Small intestine (tissue), 7 donors: ENCODE results near the gene DIO1. TPM values are rescaled to one million over a fixed set of nuclear protein-coding genes. Genes with fewer than 3 reads are reported as not detected.

Experiments
- DNase-seq, 2 donors: peaks; one replicate each; pipeline versions ENCODE4 v3.0.0 to v3.0.0-alpha.2; 2013
- FAIRE-seq: peaks from 2 replicates; lab custom pipeline; 2012; peaks lifted over from hg19 to GRCh38; lab: Jason Lieb, UNC
- H3K27ac ChIP-seq, 3 donors: one replicate each; pipeline ENCODE4 v1.5.1; 2013; ENCODE audit warnings: low read length in 2 of 3, mild to moderate bottlenecking in 2 of 3, control low read depth in 1 of 3, inconsistent platforms in 1 of 3, low read depth in 1 of 3, moderate library complexity in 1 of 3
- H3K27me3 ChIP-seq, 3 donors: one replicate each; pipeline ENCODE4 v1.6.1; 2013; ENCODE audit warnings: low read length in 3 of 3, inconsistent platforms in 1 of 3; ENCODE audit not compliant: control insufficient read depth in 3 of 3, insufficient read depth in 3 of 3
- H3K36me3 ChIP-seq, 3 donors: one replicate each; pipeline ENCODE4 v1.6.1; 2013; ENCODE audit warnings: low read length in 3 of 3, inconsistent platforms in 1 of 3, low read depth in 1 of 3, mild to moderate bottlenecking in 1 of 3, moderate library complexity in 1 of 3; ENCODE audit not compliant: control insufficient read depth in 3 of 3, insufficient read depth in 2 of 3
- H3K4me1 ChIP-seq, 3 donors: one replicate each; pipeline ENCODE4 v1.6.1; 2013; ENCODE audit warnings: low read length in 2 of 3, inconsistent platforms in 1 of 3, low read depth in 1 of 3, mild to moderate bottlenecking in 1 of 3, moderate library complexity in 1 of 3; ENCODE audit not compliant: control insufficient read depth in 3 of 3, insufficient read depth in 2 of 3
- H3K4me3 ChIP-seq, 3 donors: one replicate each; pipeline ENCODE4 v1.5.1; 2013; ENCODE audit warnings: low read length in 3 of 3, control low read depth in 1 of 3, inconsistent platforms in 1 of 3, low read depth in 1 of 3, mild to moderate bottlenecking in 1 of 3, moderate library complexity in 1 of 3
- H3K9me3 ChIP-seq, 2 donors: one replicate each; pipeline ENCODE4 v1.6.1; 2013; ENCODE audit warnings: low read depth in 1 of 2, low read length in 1 of 2; ENCODE audit not compliant: control insufficient read depth in 2 of 2, insufficient read depth in 1 of 2
- WGBS, 3 donors: extraction: QIAGEN DNeasy Blood & Tissue Kit; methylation state at CpG; one replicate each; pipeline ENCODE4 v1.1.7; 2013; 5-methylcytosine and 5-hydroxymethylcytosine counted together
- polyA plus RNA-seq, 4 donors: library from polyadenylated mRNA; stranded (reverse) in 3 of 4; unstranded in 1 of 4; fragments of 200-250 nt in 3 of 4; fragments of 120-200 nt in 1 of 4; gene quantifications; one replicate each; pipeline versions ENCODE4 v1.2.1 to v1.2.3, GENCODE V29; 2013
- donor health status: healthy with polysubstance abuse.
- donor health status: control.
- donor health status: control.
- donor health status: Bipolar disorder and iron deficiency.
- donor health status: healthy.

Gene DIO1
- polyA plus RNA-seq, 4 donors: 0.44 TPM; not detected in 3

GRCh38 chr1:53947172-53947907 is 53.4 kb downstream of the DIO1 start:
- Histone ChIP-seq H3K27ac (peak overlapping the region in 1 of 3 donors; percentile 49), H3K27me3 (no peaks in the 10 kb centered on the region), H3K4me3 (peak overlapping the region in 2 of 3 donors; percentile 55 to 72), H3K4me1 (peaks cover 4 to 23% (median 12%) of the 10 kb centered on the region in 3 donors), H3K36me3 (peaks cover 0 to 14% (median 0%) of the 10 kb centered on the region in 3 donors), H3K9me3 (no peaks in the 10 kb centered on the region)
- FAIRE-seq: no peak
- WGBS, 3 donors: 52 to 60% (median 58%) methylated on average over 6 of the region's 6 CpGs
- DNase-seq: no peak

GRCh38 chr1:53948291-53948690 is 54.3 kb downstream of the DIO1 start:
- Histone ChIP-seq H3K36me3 (peaks cover 0 to 16% (median 0%) of the 10 kb centered on the region in 3 donors), H3K27ac (no peak overlapping the region), H3K9me3 (no peaks in the 10 kb centered on the region), H3K4me3 (no peak overlapping the region), H3K4me1 (peaks cover 4 to 23% (median 12%) of the 10 kb centered on the region in 3 donors), H3K27me3 (no peaks in the 10 kb centered on the region)
- DNase-seq: no peak
- FAIRE-seq: no peak
- WGBS, 3 donors: 89 to 96% (median 92%) methylated on average over 5 of the region's 5 CpGs

GRCh38 chr1:53949023-53949990 is 55.3 kb downstream of the DIO1 start:
- DNase-seq: peak in 1 of 2 donors; percentile 54
- Histone ChIP-seq H3K27ac (no peak overlapping the region), H3K9me3 (no peaks in the 10 kb centered on the region), H3K4me1 (peaks cover 4 to 23% (median 10%) of the 10 kb centered on the region in 3 donors), H3K27me3 (no peaks in the 10 kb centered on the region), H3K4me3 (no peak overlapping the region), H3K36me3 (peaks cover 0 to 19% (median 0%) of the 10 kb centered on the region in 3 donors)
- no peak for FAIRE-seq
- 77 to 86% (median 82%) methylated on average over 4 of the region's 4 CpGs for WGBS, 3 donors

- Histone ChIP-seq H3K27ac (no peak overlapping the region), H3K9me3 (no peaks in the 10 kb centered on the region), H3K27me3 (no peaks in the 10 kb centered on the region), H3K4me1 (peaks cover 0 to 22% (median 5%) of the 10 kb centered on the region in 3 donors), H3K4me3 (no peak overlapping the region), H3K36me3 (peaks cover 0 to 22% (median 0%) of the 10 kb centered on the region in 3 donors)
- 89 to 94% (median 92%) methylated on average over 5 of the region's 5 CpGs for WGBS, 3 donors
- DNase-seq: no peak
- FAIRE-seq: no peak
Observed at GRCh38 chr1:53951697-53952096, 57.7 kb downstream of the DIO1 start.

DNA sequence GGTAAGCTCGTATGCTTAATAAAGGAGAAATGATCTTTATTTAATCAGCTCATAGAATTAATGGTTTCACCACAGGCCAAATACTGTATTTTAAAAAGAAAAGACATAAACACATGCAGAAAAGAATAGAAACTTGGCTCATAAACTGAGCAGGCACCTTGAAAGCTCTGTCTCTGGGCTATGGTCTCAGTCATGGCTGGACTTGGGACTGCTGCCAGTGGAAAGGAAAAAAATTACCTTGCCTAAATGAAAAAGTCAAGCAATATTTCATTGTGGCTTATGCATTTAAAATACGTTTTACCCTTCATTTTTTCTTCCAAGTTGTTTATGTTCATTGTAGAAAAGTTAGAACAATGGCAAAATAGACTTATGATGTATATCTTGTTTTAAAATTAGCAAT is 60.1 kb downstream of the DIO1 start:
- H3K27me3 ChIP-seq: no peaks in the 10 kb centered on the region
- peaks cover 0 to 28% (median 0%) of the 10 kb centered on the region in 3 donors for H3K36me3 ChIP-seq
- no peaks in the 10 kb centered on the region for H3K9me3 ChIP-seq
- FAIRE-seq: no peak
- no peak for DNase-seq
- 72 to 92% (median 87%) methylated on average over 2 of the region's 2 CpGs for WGBS, 3 donors
- H3K4me3 ChIP-seq: no peak overlapping the region
- no peak overlapping the region for H3K27ac ChIP-seq
- H3K4me1 ChIP-seq: peaks cover 0 to 16% (median 0%) of the 10 kb centered on the region in 3 donors

GRCh38 chr1:53956308-53957168 is 62.6 kb downstream of the DIO1 start:
- Histone ChIP-seq H3K4me1 (peaks cover 0 to 10% (median 0%) of the 10 kb centered on the region in 3 donors), H3K9me3 (no peaks in the 10 kb centered on the region), H3K4me3 (no peak overlapping the region), H3K36me3 (peaks cover 0 to 32% (median 8%) of the 10 kb centered on the region in 3 donors), H3K27me3 (no peaks in the 10 kb centered on the region), H3K27ac (peak overlapping the region in 1 of 3 donors; percentile 47)
- WGBS, 3 donors: 60 to 67% (median 66%) methylated on average over 3 of the region's 3 CpGs
- FAIRE-seq: no peak
- DNase-seq: peak in 1 of 2 donors; percentile 40

DNA sequence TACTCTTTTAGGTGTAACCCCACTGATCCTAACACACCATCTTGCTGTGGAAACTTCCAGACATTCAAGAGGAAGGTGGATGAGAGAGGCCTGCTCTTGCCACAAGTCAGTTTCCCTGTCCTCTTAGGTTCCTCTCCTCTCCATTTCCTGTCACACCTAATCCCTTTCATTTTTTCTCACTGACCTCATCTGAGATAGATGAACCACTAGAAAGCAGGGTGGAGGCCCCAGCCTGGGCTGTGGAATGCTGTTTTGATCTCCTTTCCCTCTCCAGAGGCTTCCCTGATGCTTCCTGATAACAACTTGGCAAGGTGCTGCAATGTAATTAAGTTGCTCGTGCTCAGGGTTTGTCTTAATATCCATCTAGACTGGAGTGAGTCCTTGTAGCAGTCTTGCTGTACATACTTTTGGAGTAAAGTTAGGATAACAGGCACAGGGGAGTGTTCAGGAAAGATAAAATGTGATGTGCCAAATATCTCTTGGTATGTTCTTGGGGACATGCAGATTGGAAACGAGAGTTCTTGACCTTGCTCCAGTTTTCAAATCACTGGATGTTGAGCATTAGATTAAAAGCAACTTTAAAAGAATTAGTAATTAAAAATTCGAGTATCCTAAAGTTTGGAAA is 63.3 kb downstream of the DIO1 start:
- Histone ChIP-seq H3K4me1 (peaks cover 0 to 10% (median 0%) of the 10 kb centered on the region in 3 donors), H3K9me3 (no peaks in the 10 kb centered on the region), H3K27me3 (no peaks in the 10 kb centered on the region), H3K27ac (peak overlapping the region in 2 of 3 donors; percentile 35 to 47), H3K4me3 (no peak overlapping the region), H3K36me3 (peaks cover 0 to 27% (median 8%) of the 10 kb centered on the region in 3 donors)
- no peak for FAIRE-seq
- peak; percentile 33 to 58 for DNase-seq
- WGBS, 3 donors: 41 to 55% (median 52%) methylated on average over 3 of the region's 3 CpGs
